Measurements from ENCODE around the gene ATG101.

GRCh38 chr12:52091869-52092268, 22.1 kb downstream of the ATG101 start:
- TF ChIP-seq EZH2 (IDR thresholded peaks at IDR 0.05; ENCODE audit: borderline replicate concordance, insufficient read depth, low read depth, low read length, poor library complexity, severe bottlenecking), result no peak
- TF ChIP-seq, protein P1, sequence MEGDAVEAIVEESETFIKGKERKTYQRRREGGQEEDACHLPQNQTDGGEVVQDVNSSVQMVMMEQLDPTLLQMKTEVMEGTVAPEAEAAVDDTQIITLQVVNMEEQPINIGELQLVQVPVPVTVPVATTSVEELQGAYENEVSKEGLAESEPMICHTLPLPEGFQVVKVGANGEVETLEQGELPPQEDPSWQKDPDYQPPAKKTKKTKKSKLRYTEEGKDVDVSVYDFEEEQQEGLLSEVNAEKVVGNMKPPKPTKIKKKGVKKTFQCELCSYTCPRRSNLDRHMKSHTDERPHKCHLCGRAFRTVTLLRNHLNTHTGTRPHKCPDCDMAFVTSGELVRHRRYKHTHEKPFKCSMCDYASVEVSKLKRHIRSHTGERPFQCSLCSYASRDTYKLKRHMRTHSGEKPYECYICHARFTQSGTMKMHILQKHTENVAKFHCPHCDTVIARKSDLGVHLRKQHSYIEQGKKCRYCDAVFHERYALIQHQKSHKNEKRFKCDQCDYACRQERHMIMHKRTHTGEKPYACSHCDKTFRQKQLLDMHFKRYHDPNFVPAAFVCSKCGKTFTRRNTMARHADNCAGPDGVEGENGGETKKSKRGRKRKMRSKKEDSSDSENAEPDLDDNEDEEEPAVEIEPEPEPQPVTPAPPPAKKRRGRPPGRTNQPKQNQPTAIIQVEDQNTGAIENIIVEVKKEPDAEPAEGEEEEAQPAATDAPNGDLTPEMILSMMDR (IDR thresholded peaks at IDR 0.05), result no peak
